Ishikawa (cell line): ENCODE results near the gene KIAA1549.

Source experiments
- CEBPB ChIP-seq: IDR thresholded peaks from 2 replicates; pipeline ENCODE4 v1.6.1; 2012
- CREB1 ChIP-seq: IDR thresholded peaks from 2 replicates; pipeline ENCODE4 v1.6.1; 2012; ENCODE audit warnings: low read depth
- EGR1 ChIP-seq: IDR thresholded peaks from 2 replicates; pipeline ENCODE4 v1.6.1; 2012
- EP300 ChIP-seq: IDR thresholded peaks from 2 replicates; pipeline ENCODE4 v1.6.1; 2012; ENCODE audit warnings: borderline replicate concordance
- FOXM1 ChIP-seq: IDR thresholded peaks from 2 replicates; pipeline ENCODE4 v1.6.1; 2012; ENCODE audit warnings: low read depth, borderline replicate concordance
- MAX ChIP-seq: IDR thresholded peaks from 2 replicates; pipeline ENCODE4 v1.6.1; 2012
- NFIC ChIP-seq: IDR thresholded peaks from 2 replicates; pipeline ENCODE4 v1.6.1; 2012
- RAD21 ChIP-seq: IDR thresholded peaks from 2 replicates; pipeline ENCODE4 v1.6.1; 2012; ENCODE audit warnings: low read depth
- TAF1 ChIP-seq: IDR thresholded peaks from 2 replicates; pipeline ENCODE4 v1.6.1; 2012; ENCODE audit warnings: low read depth, mild to moderate bottlenecking
- TCF12 ChIP-seq: IDR thresholded peaks from 2 replicates; pipeline ENCODE4 v1.6.1; 2012; ENCODE audit warnings: low read depth
- TEAD4 ChIP-seq: IDR thresholded peaks from 2 replicates; pipeline ENCODE4 v1.6.1; 2012
- YY1 ChIP-seq: IDR thresholded peaks from 2 replicates; pipeline ENCODE4 v1.6.1; 2012; ENCODE audit warnings: low read depth
- ZBTB7A ChIP-seq: IDR thresholded peaks from 2 replicates; pipeline ENCODE4 v1.6.1; 2012; ENCODE audit warnings: low read depth
- TF ChIP-seq, protein P1 (sequence below): IDR thresholded peaks from 2 replicates; pipeline ENCODE4 v1.6.1; 2012
- TF ChIP-seq, protein P2 (sequence below): IDR thresholded peaks from 2 replicates; pipeline ENCODE4 v1.6.1; 2012; ENCODE audit warnings: low read depth, mild to moderate bottlenecking

KIAA1549 gene

DNA sequence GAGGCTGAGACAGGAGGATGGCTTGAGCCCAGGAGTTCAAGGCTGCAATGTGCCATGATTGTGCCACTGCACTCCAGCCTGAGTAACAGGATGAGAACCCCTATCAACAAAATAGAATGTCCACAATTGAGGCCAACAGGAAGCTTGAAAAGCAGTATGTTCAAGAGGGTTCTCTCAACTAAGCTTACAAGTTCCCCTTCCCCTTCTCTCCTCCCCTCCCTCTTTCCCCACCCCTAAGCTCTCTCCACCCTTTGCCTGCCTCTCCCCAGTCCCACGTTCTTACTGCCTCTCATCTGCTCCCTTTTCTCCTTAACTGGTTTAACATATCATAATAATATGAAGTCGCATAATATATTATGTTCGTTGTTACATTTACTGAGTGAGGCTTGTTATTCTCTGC, 35.4 kb downstream of the KIAA1549 start:
- TF ChIP-seq NFIC (no peak), TCF12 (no peak), ZBTB7A (no peak)
- TF ChIP-seq, protein P1, sequence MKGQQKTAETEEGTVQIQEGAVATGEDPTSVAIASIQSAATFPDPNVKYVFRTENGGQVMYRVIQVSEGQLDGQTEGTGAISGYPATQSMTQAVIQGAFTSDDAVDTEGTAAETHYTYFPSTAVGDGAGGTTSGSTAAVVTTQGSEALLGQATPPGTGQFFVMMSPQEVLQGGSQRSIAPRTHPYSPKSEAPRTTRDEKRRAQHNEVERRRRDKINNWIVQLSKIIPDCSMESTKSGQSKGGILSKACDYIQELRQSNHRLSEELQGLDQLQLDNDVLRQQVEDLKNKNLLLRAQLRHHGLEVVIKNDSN = no peak

DNA sequence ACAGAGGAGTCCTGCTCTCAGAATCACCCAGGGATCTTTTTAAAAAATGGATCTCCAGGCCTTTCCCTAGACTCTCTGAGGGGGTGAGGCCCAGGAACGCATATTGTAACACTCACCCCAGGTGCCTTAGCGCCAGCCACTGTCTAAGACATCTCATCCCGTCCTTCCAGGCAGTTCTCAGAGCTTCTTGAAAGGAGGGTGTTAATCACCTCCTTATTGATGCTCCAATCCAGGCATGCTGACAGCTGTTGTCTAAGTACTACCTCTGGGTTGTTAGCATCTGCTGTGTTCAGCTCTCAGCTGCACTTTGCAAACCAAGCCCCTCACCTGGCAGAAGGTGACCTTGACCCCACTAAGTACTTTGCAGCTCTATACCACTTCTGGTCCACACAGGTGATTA, 36.0 kb downstream of the KIAA1549 start:
- TF ChIP-seq MAX = no peak
- no peak for TF ChIP-seq ZBTB7A
- TF ChIP-seq EGR1 = no peak
- TF ChIP-seq, protein P2, sequence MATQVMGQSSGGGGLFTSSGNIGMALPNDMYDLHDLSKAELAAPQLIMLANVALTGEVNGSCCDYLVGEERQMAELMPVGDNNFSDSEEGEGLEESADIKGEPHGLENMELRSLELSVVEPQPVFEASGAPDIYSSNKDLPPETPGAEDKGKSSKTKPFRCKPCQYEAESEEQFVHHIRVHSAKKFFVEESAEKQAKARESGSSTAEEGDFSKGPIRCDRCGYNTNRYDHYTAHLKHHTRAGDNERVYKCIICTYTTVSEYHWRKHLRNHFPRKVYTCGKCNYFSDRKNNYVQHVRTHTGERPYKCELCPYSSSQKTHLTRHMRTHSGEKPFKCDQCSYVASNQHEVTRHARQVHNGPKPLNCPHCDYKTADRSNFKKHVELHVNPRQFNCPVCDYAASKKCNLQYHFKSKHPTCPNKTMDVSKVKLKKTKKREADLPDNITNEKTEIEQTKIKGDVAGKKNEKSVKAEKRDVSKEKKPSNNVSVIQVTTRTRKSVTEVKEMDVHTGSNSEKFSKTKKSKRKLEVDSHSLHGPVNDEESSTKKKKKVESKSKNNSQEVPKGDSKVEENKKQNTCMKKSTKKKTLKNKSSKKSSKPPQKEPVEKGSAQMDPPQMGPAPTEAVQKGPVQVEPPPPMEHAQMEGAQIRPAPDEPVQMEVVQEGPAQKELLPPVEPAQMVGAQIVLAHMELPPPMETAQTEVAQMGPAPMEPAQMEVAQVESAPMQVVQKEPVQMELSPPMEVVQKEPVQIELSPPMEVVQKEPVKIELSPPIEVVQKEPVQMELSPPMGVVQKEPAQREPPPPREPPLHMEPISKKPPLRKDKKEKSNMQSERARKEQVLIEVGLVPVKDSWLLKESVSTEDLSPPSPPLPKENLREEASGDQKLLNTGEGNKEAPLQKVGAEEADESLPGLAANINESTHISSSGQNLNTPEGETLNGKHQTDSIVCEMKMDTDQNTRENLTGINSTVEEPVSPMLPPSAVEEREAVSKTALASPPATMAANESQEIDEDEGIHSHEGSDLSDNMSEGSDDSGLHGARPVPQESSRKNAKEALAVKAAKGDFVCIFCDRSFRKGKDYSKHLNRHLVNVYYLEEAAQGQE = no peak
- TF ChIP-seq TAF1 = no peak
- TF ChIP-seq RAD21 = no peak
- no peak for TF ChIP-seq NFIC
- TF ChIP-seq TEAD4 = no peak
- no peak for TF ChIP-seq YY1
- TF ChIP-seq EP300 = no peak
- no peak for TF ChIP-seq CEBPB
- no peak for TF ChIP-seq TCF12
- TF ChIP-seq, protein P1 = no peak
- no peak for TF ChIP-seq CREB1
- TF ChIP-seq FOXM1 = no peak

GRCh38 chr7:138944592-138944991, 36.6 kb downstream of the KIAA1549 start:
- TF ChIP-seq TEAD4 (no peak), NFIC (no peak), MAX (no peak), FOXM1 (no peak), TAF1 (no peak), ZBTB7A (no peak)
- TF ChIP-seq, protein P1 = no peak
- TF ChIP-seq, protein P2 = no peak

- TF ChIP-seq EP300 = no peak
- TF ChIP-seq EGR1 = no peak
- no peak for TF ChIP-seq NFIC
- no peak for TF ChIP-seq ZBTB7A
- no peak for TF ChIP-seq CEBPB
- TF ChIP-seq TCF12 = no peak
- TF ChIP-seq CREB1 = no peak
- TF ChIP-seq, protein P2 = no peak
- TF ChIP-seq YY1 = no peak
- TF ChIP-seq TAF1 = no peak
- TF ChIP-seq MAX = no peak
Measured at GRCh38 chr7:138943061-138943460, 38.1 kb downstream of the KIAA1549 start.
